Common myeloid progenitor, CD34-positive (primary cell): ENCODE measurements around the gene DGKQ.
A peak's percentile ranks its signal among the peaks of the same experiment; 100 is the strongest.

Source experiments
- CTCF ChIA-PET: fragments of 350-600 bp; sonication (Branson Sonifier 250); formaldehyde crosslinking; loops from one replicate; lab custom pipeline; 2021; ENCODE audit warnings: antibody characterized with exemption; lab: Charles Lee
- POLR2A ChIA-PET: fragments of 350-600 bp; sonication (Branson Sonifier 250); formaldehyde crosslinking; loops from one replicate; lab custom pipeline; 2021; ENCODE audit warnings: antibody characterized with exemption; lab: Charles Lee
- DNase-seq, 3 donors: peaks; one replicate each; pipeline versions ENCODE4 v3.0.0 to v3.0.0-alpha.2; 2013
- H3K27ac ChIP-seq, 2 experiments: 1 replicate in 1 of 2; 2 replicates in 1 of 2; pipeline ENCODE4 v1.7.0; 2013; ENCODE audit warnings: inconsistent platforms in 2 of 2, low read length in 2 of 2, mild to moderate bottlenecking in 2 of 2, low read depth in 1 of 2, moderate library complexity in 1 of 2; ENCODE audit not compliant: severe bottlenecking in 2 of 2, insufficient read depth in 1 of 2, poor library complexity in 1 of 2
- H3K27me3 ChIP-seq, 5 experiments: replicated peaks in 2 of 5; 1 replicate in 3 of 5; 2 replicates in 2 of 5; pipeline versions ENCODE4 v1.6.1 to v1.7.0; 2013; ENCODE audit warnings: low read length in 4 of 5, mild to moderate bottlenecking in 2 of 5, moderate library complexity in 2 of 5, inconsistent platforms in 1 of 5; ENCODE audit not compliant: insufficient read depth in 5 of 5, control insufficient read depth in 4 of 5
- H3K36me3 ChIP-seq, 4 experiments: 1 replicate in 2 of 4; 2 replicates in 2 of 4; pipeline versions ENCODE4 v1.6.1 to v1.7.0; 2013; ENCODE audit warnings: low read length in 3 of 4, control low read depth in 1 of 4, mild to moderate bottlenecking in 1 of 4; ENCODE audit not compliant: control insufficient read depth in 4 of 4, insufficient read depth in 4 of 4
- H3K4me1 ChIP-seq, 4 experiments: 1 replicate in 3 of 4; 2 replicates in 1 of 4; pipeline versions ENCODE4 v1.6.1 to v1.7.1; 2013; ENCODE audit warnings: low read length in 3 of 4, mild to moderate bottlenecking in 3 of 4, control low read depth in 1 of 4, inconsistent platforms in 1 of 4, moderate library complexity in 1 of 4; ENCODE audit not compliant: control insufficient read depth in 4 of 4, insufficient read depth in 4 of 4; ENCODE audit errors: control extremely low read depth in 1 of 4
- H3K4me3 ChIP-seq, 7 experiments: 1 replicate in 4 of 7; 2 replicates in 3 of 7; pipeline versions ENCODE4 v1.5.1 to v1.7.0; 2013; ENCODE audit warnings: mild to moderate bottlenecking in 7 of 7, low read length in 6 of 7, moderate library complexity in 6 of 7, inconsistent platforms in 2 of 7, low read depth in 2 of 7, control low read depth in 1 of 7; ENCODE audit not compliant: insufficient read depth in 4 of 7, control insufficient read depth in 1 of 7; ENCODE audit errors: extremely low read depth in 1 of 7
- H3K9me3 ChIP-seq, 5 experiments: 1 replicate in 4 of 5; 2 replicates in 1 of 5; pipeline versions ENCODE4 v1.6.1 to v1.7.1; 2013; ENCODE audit warnings: low read length in 4 of 5, mild to moderate bottlenecking in 2 of 5, inconsistent platforms in 1 of 5, low read depth in 1 of 5, moderate library complexity in 1 of 5; ENCODE audit not compliant: control insufficient read depth in 4 of 5, insufficient read depth in 2 of 5; ENCODE audit errors: control extremely low read depth in 1 of 5
- WGBS: methylation state at CpG from one replicate; pipeline ENCODE4 v1.1.5; 2013; ENCODE audit not compliant: insufficient coverage; 5-methylcytosine and 5-hydroxymethylcytosine counted together

The DGKQ gene

GRCh38 chr4:988726-989721 is 15.7 kb upstream of the DGKQ start:
- peaks cover 0 to 26% (median 13%) of the 10 kb centered on the region in 4 experiments for H3K36me3 ChIP-seq
- no peaks in the 10 kb centered on the region for H3K27me3 ChIP-seq
- WGBS: 96% methylated on average over 65 of the region's 69 CpGs
- peaks cover 6 to 30% (median 29%) of the 10 kb centered on the region in 4 experiments for H3K4me1 ChIP-seq
- POLR2A ChIA-PET: no interaction called here
- no peaks in the 10 kb centered on the region for H3K9me3 ChIP-seq
- no peak overlapping the region for H3K4me3 ChIP-seq
- CTCF ChIA-PET: interaction anchor here (0.6 to 2.5 kb wide), 3 partner anchors 93 to 247 kb away, joined by 3 to 17 read pairs (median 3); no protein-coding TSS in a partner anchor
- DNase-seq: no peak
- no peak overlapping the region for H3K27ac ChIP-seq

- no peaks in the 10 kb centered on the region for H3K9me3 ChIP-seq
- H3K36me3 ChIP-seq: peaks cover 0 to 26% (median 13%) of the 10 kb centered on the region in 4 experiments
- H3K27ac ChIP-seq: peak overlapping the region in 1 of 2 experiments; percentile 25
- H3K4me1 ChIP-seq: peaks cover 6 to 30% (median 29%) of the 10 kb centered on the region in 4 experiments
- WGBS: 89% methylated on average over 35 of the region's 37 CpGs
- ChIA-PET CTCF (interaction anchor here (0.7 to 2.5 kb wide), 22 partner anchors 10 to 250 kb away, joined by 3 to 17 read pairs (median 4); partner anchors contain the start of genes DGKQ, GAK and TMEM175), POLR2A (interaction anchor here (0.8 to 1.0 kb wide), 3 partner anchors 9 to 99 kb away, joined by 3 to 4 read pairs (median 3); partner anchors contain the start of genes GAK and TMEM175)
- no peak for DNase-seq
- H3K27me3 ChIP-seq: no peaks in the 10 kb centered on the region
- peak overlapping the region; percentile 65 to 90 (median 81) for H3K4me3 ChIP-seq
Measured at GRCh38 chr4:987624-988513, 14.5 kb upstream of the DGKQ start.

- Histone ChIP-seq H3K4me3 (peak within 1 kb of the TSS; percentile 65 to 90 (median 81)), H3K36me3 (peaks cover 0 to 26% (median 13%) of the 10 kb centered on the region in 4 experiments), H3K27ac (peak within 1 kb of the TSS in 1 of 2 experiments; percentile 86), H3K4me1 (peaks cover 6 to 30% (median 29%) of the 10 kb centered on the region in 4 experiments), H3K9me3 (no peaks in the 10 kb centered on the region), H3K27me3 (no peaks in the 10 kb centered on the region)
- DNase-seq: peak; percentile 88 to 93 (median 90)
- POLR2A ChIA-PET: interaction anchor here (0.8 to 1.0 kb wide), 4 partner anchors 8 to 212 kb away, joined by 3 to 4 read pairs (median 3); partner anchors contain the start of genes GAK and TMEM175
- WGBS: under 1% methylated on average over 60 of the region's 69 CpGs
- CTCF ChIA-PET: interaction anchor here (0.7 to 2.5 kb wide), 24 partner anchors 10 to 277 kb away, joined by 3 to 17 read pairs (median 4); partner anchors contain the start of genes DGKQ, GAK and TMEM175
Measured at GRCh38 chr4:986879-987623, 13.7 kb upstream of the DGKQ start, which contains the start of gene IDUA. Gene IDUA (plus strand): TSS chr4:987044. CDS start chr4:987085, 41 bp downstream.

GRCh38 chr4:986428-986878 is 13.1 kb upstream of the DGKQ start:
- Histone ChIP-seq H3K27ac (peak overlapping the region in 1 of 2 experiments; percentile 86), H3K36me3 (peaks cover 0 to 21% (median 11%) of the 10 kb centered on the region in 4 experiments), H3K9me3 (no peaks in the 10 kb centered on the region), H3K4me1 (peaks cover 6 to 30% (median 29%) of the 10 kb centered on the region in 4 experiments), H3K4me3 (peak overlapping the region; percentile 65 to 90 (median 81)), H3K27me3 (no peaks in the 10 kb centered on the region)
- 0% methylated on average over 11 of the region's 14 CpGs for WGBS
- CTCF ChIA-PET: interaction anchor here (0.8 to 2.5 kb wide), 18 partner anchors 9 to 278 kb away, joined by 3 to 17 read pairs (median 4); partner anchors contain the start of genes DGKQ, GAK and TMEM175
- DNase-seq: no peak
- POLR2A ChIA-PET: interaction anchor here (0.6 to 1.0 kb wide), 4 partner anchors 18 to 212 kb away, joined by 3 to 4 read pairs (median 3); partner anchors contain the start of genes GAK and TMEM175

- POLR2A ChIA-PET: no interaction called here
- peak overlapping the region in 4 of 7 experiments; percentile 40 to 72 (median 56) for H3K4me3 ChIP-seq
- CTCF ChIA-PET: interaction anchor here (0.7 to 1.4 kb wide), 3 partner anchors 52 to 243 kb away, joined by 3 read pairs; no protein-coding TSS in a partner anchor
Measured at GRCh38 chr4:985123-985830, 11.9 kb upstream of the DGKQ start.

More at GRCh38 chr4:985123-985830, 11.9 kb upstream of the DGKQ start:
- peaks cover 6 to 35% (median 32%) of the 10 kb centered on the region in 4 experiments for H3K4me1 ChIP-seq
- WGBS: 29% methylated on average over 20 of the region's 23 CpGs
- no peak overlapping the region for H3K27ac ChIP-seq
- H3K9me3 ChIP-seq: no peaks in the 10 kb centered on the region
- H3K27me3 ChIP-seq: no peaks in the 10 kb centered on the region
- peak; percentile 54 to 76 (median 73) for DNase-seq
- peaks cover 0 to 12% (median 7%) of the 10 kb centered on the region in 4 experiments for H3K36me3 ChIP-seq
